ENCODE results near the gene TENT5D.

- no peak for TF ChIP-seq CTCF (IDR thresholded peaks at IDR 0.05; ENCODE audit: insufficient read depth, low read length)
- no peak for TF ChIP-seq REST (IDR thresholded peaks at IDR 0.05; ENCODE audit: insufficient replicate concordance, low read depth)
- no peak for TF ChIP-seq GABPA (IDR thresholded peaks at IDR 0.05; ENCODE audit: low read depth)
- TF ChIP-seq POLR2AphosphoS5 (IDR thresholded peaks at IDR 0.05; ENCODE audit: low read depth), result no peak
- no peak for TF ChIP-seq SPI1 (IDR thresholded peaks at IDR 0.05; ENCODE audit: borderline replicate concordance, low read depth)
These were observed 68.9 kb downstream of the TENT5D start for GRCh38 chrX:80489166-80489565.

Measured in HL-60 (cell line).